Endothelial cell (in vitro differentiated cells): Measurements from ENCODE around the gene KREMEN1. TPM values are rescaled to one million over a fixed set of nuclear protein-coding genes. Genes with fewer than 3 reads are reported as not detected.

ENCODE experiments used
- DNase-seq: peaks from one replicate; pipeline ENCODE4 v3.0.0; 2021; ENCODE audit warnings: low spot score
- H3K27ac Mint-ChIP-seq: one replicate; pipeline ENCODE4 v1.8.0; 2021; ENCODE audit warnings: mixed read lengths, inconsistent platforms; ENCODE audit not compliant: unreplicated experiment
- H3K27me3 Mint-ChIP-seq: one replicate; pipeline ENCODE4 v1.8.0; 2021; ENCODE audit warnings: mild to moderate bottlenecking, moderate library complexity, mixed read lengths, inconsistent platforms; ENCODE audit not compliant: unreplicated experiment
- H3K36me3 Mint-ChIP-seq: one replicate; pipeline ENCODE4 v1.8.0; 2021; ENCODE audit warnings: mild to moderate bottlenecking, low read depth, mixed read lengths, inconsistent platforms; ENCODE audit not compliant: unreplicated experiment
- H3K4me1 Mint-ChIP-seq: one replicate; pipeline ENCODE4 v1.8.0; 2021; ENCODE audit warnings: mild to moderate bottlenecking, mixed read lengths, inconsistent platforms; ENCODE audit not compliant: unreplicated experiment
- H3K4me3 Mint-ChIP-seq: one replicate; pipeline ENCODE4 v1.8.0; 2021; ENCODE audit warnings: mild to moderate bottlenecking, mixed read lengths, inconsistent platforms; ENCODE audit not compliant: unreplicated experiment
- H3K9me3 Mint-ChIP-seq: one replicate; pipeline ENCODE4 v1.8.0; 2021; ENCODE audit warnings: mixed read lengths, inconsistent platforms; ENCODE audit not compliant: unreplicated experiment
- CTCF ChIP-seq: fragments of 200-600 bp; sonication (generic); IDR thresholded peaks from one replicate; pipeline ENCODE4 v1.5.0; 2021; ENCODE audit warnings: antibody characterized with exemption; ENCODE audit not compliant: unreplicated experiment
- total RNA-seq: library from RNA; stranded (reverse); fragmentation: NEBNext Ultra II Directional; extraction: Animal tissue kit (Norgen Biotek cat#: 25700); gene quantifications from one replicate; pipeline ENCODE4 v1.2.1, GENCODE V29; 2021; ENCODE audit not compliant: unreplicated experiment

Gene KREMEN1
- total RNA-seq, 1 donor from 2014 or later: 3.1 TPM

GRCh38 chr22:29141078-29141688 lies 68.3 kb downstream of the KREMEN1 start:
- Mint-ChIP-seq H3K27me3 (peaks cover 2% of the 10 kb centered on the region), H3K36me3 (no peaks in the 10 kb centered on the region), H3K4me1 (peaks cover 9% of the 10 kb centered on the region), H3K4me3 (no peak overlapping the region), H3K9me3 (no peaks in the 10 kb centered on the region), H3K27ac (no peak overlapping the region)
- no peak for TF ChIP-seq CTCF
- no peak for DNase-seq

- peaks cover 11% of the 10 kb centered on the region for H3K4me1 Mint-ChIP-seq
- no peak for DNase-seq
Observed at GRCh38 chr22:29142116-29142515, 69.3 kb downstream of the KREMEN1 start.

GRCh38 chr22:29143941-29144785 lies 71.3 kb downstream of the KREMEN1 start:
- no peak overlapping the region for H3K4me3 Mint-ChIP-seq
- H3K27me3 Mint-ChIP-seq: peaks cover 4% of the 10 kb centered on the region
- H3K4me1 Mint-ChIP-seq: peaks cover 11% of the 10 kb centered on the region
- no peaks in the 10 kb centered on the region for H3K36me3 Mint-ChIP-seq
- no peaks in the 10 kb centered on the region for H3K9me3 Mint-ChIP-seq
- no peak overlapping the region for H3K27ac Mint-ChIP-seq
- TF ChIP-seq CTCF: no peak
- no peak for DNase-seq

More at GRCh38 chr22:29142116-29142515, 69.3 kb downstream of the KREMEN1 start:
- no peaks in the 10 kb centered on the region for H3K9me3 Mint-ChIP-seq
- no peak overlapping the region for H3K27ac Mint-ChIP-seq
- H3K36me3 Mint-ChIP-seq: no peaks in the 10 kb centered on the region
- TF ChIP-seq CTCF: no peak
- H3K27me3 Mint-ChIP-seq: peaks cover 2% of the 10 kb centered on the region
- no peak overlapping the region for H3K4me3 Mint-ChIP-seq

- Mint-ChIP-seq H3K4me1 (peaks cover 16% of the 10 kb centered on the region), H3K36me3 (no peaks in the 10 kb centered on the region), H3K27me3 (peaks cover 4% of the 10 kb centered on the region), H3K4me3 (no peak overlapping the region), H3K9me3 (no peaks in the 10 kb centered on the region), H3K27ac (no peak overlapping the region)
- TF ChIP-seq CTCF: no peak
- no peak for DNase-seq
Observed at GRCh38 chr22:29144786-29145160, 71.9 kb downstream of the KREMEN1 start.
